ENCODE measurements around the gene GPR132. TPM values are rescaled to one million over a fixed set of nuclear protein-coding genes. Genes with fewer than 3 reads are reported as not detected.

GPR132 gene
- total RNA-seq, 3 donors from 2014 or later (not counting 1 experiment from before 2014, with no cell fraction given), result 18.2 to 30.3 (median 26.7) TPM

DNA sequence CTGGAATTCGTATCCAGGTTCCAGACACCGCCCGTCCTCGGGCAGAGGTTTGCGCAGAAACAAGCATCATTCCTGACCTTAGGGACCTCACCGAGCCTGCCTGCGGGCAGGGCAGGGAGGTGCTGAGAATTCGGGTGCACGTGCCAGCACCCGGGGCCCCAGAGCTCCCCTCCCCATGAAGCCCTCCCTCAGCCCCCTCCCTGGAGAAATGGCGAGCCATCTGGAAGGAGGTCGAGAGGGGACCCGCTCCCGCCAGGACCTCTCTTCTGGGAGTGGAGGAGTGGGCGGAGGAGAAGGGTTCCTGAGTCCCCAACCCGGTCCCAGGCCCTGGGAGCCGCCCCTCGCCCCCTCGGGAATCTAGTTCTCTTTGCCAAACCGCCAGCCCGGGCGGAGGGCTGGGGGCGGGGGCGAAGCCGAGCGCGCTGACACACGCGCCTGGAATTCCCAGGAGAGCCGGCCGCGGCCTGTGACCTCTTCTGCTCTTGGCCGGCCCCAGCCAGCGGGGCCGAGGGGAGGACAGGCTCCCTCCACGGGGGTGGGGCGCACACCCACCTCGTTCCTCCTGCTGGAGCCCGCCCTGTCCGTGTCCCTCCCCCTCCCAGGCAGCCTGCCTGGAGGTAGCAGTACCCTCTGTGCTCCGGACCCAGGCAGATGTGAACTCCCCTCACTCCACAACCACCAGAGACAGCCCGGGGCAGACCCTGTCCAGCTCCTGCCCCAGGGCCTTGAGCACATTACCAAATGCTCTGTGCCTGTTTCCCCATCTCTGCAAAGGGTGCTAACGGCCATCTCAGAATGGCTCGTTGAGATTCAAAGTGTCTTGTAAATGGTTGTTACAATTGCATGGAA, 23.0 kb upstream of the GPR132 start:
- DNase-seq (no peak), ATAC-seq (no peak)
- no peaks in the 10 kb centered on the region for H3K9me3 Mint-ChIP-seq
- Histone ChIP-seq H3K4me3 (ENCODE audit: low read length) (no peak overlapping the region), H3K4me1 (ENCODE audit: control insufficient read depth, insufficient read depth, low read length) (peaks cover 45% of the 10 kb centered on the region), H3K36me3 (ENCODE audit: control insufficient read depth, insufficient read depth, low read length) (no peaks in the 10 kb centered on the region), H3K27ac (ENCODE audit: low read length) (no peak overlapping the region), H3K27me3 (ENCODE audit: control insufficient read depth, insufficient read depth, low read length) (peaks cover 4% of the 10 kb centered on the region), H3K9me3 (ENCODE audit: control insufficient read depth, insufficient read depth, low read length) (no peaks in the 10 kb centered on the region)
- H3K4me1 Mint-ChIP-seq, result peaks cover 7 to 45% of the 10 kb centered on the region in 2 donors
- intact Hi-C loops (cut with micrococcal nuclease), result loop anchor here (2.0 kb wide), 1 partner anchor 23 kb away; the partner anchor contains the start of gene GPR132
- peaks cover 0 to 6% of the 10 kb centered on the region in 2 donors for H3K27me3 Mint-ChIP-seq (ENCODE audit: low read depth in 2 of 2)
- TF ChIP-seq, protein P1, sequence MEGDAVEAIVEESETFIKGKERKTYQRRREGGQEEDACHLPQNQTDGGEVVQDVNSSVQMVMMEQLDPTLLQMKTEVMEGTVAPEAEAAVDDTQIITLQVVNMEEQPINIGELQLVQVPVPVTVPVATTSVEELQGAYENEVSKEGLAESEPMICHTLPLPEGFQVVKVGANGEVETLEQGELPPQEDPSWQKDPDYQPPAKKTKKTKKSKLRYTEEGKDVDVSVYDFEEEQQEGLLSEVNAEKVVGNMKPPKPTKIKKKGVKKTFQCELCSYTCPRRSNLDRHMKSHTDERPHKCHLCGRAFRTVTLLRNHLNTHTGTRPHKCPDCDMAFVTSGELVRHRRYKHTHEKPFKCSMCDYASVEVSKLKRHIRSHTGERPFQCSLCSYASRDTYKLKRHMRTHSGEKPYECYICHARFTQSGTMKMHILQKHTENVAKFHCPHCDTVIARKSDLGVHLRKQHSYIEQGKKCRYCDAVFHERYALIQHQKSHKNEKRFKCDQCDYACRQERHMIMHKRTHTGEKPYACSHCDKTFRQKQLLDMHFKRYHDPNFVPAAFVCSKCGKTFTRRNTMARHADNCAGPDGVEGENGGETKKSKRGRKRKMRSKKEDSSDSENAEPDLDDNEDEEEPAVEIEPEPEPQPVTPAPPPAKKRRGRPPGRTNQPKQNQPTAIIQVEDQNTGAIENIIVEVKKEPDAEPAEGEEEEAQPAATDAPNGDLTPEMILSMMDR (IDR thresholded peaks at IDR 0.05), result no peak
- WGBS (ENCODE audit: insufficient coverage), result 63% methylated on average over 44 of the region's 44 CpGs
- no peaks in the 10 kb centered on the region for H3K36me3 Mint-ChIP-seq
- no peak overlapping the region for H3K27ac Mint-ChIP-seq
- H3K4me3 Mint-ChIP-seq, result peak overlapping the region; percentile 70

DNA sequence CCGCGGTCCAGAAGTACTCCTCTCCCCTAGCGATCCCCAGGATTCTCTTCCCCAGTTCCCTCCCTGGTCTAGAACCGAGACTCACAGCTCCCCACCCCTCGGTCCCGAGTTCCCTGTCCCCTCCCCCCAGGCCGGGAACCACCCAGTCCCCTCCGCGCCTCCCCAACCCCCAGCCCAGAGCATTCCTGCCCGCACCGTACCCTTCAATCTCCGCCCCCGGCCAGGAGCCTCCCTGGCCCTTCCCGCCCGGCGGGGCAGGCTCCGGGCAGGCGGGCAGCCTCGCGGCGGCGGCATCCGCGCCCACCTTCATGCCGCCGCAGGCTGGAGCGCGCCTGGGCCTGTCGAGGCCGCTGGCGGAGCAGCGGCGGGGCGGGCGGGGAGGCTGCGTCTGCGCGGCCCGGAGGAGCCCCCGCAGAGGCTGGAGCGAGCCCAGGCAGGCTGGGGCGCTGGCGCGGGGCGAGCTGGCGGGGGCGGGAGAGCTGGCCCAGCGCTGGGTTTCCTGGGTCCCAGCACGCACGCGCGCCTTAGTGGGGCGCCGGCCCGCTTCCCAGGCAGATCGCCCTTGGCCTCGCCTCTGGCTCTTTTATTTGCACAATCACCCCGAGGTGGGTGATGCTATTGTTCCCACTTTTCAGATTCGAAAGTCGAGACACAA, 22.2 kb upstream of the GPR132 start:
- Histone ChIP-seq H3K27ac (ENCODE audit: low read length) (peak overlapping the region; percentile 57), H3K27me3 (ENCODE audit: control insufficient read depth, insufficient read depth, low read length) (peaks cover 4% of the 10 kb centered on the region), H3K4me3 (ENCODE audit: low read length) (peak overlapping the region; percentile 56), H3K36me3 (ENCODE audit: control insufficient read depth, insufficient read depth, low read length) (no peaks in the 10 kb centered on the region), H3K9me3 (ENCODE audit: control insufficient read depth, insufficient read depth, low read length) (no peaks in the 10 kb centered on the region), H3K4me1 (ENCODE audit: control insufficient read depth, insufficient read depth, low read length) (peaks cover 39% of the 10 kb centered on the region)
- peak overlapping the region; percentile 45 to 81 for H3K27ac Mint-ChIP-seq
- peak overlapping the region; percentile 82 for H3K4me3 Mint-ChIP-seq
- no peaks in the 10 kb centered on the region for H3K9me3 Mint-ChIP-seq
- peak; percentile 4 to 21 (median 17) for ATAC-seq
- intact Hi-C loops (cut with micrococcal nuclease), result loop anchor here (2.0 kb wide), 1 partner anchor 23 kb away; the partner anchor contains the start of gene GPR132
- H3K27me3 Mint-ChIP-seq (ENCODE audit: low read depth in 2 of 2), result peaks cover 0 to 6% of the 10 kb centered on the region in 2 donors
- WGBS (ENCODE audit: insufficient coverage), result 3% methylated on average over 60 of the region's 60 CpGs
- DNase-seq, result peak in 1 of 2 donors; percentile 56
- TF ChIP-seq, protein P1 (IDR thresholded peaks at IDR 0.05), result no peak
- peaks cover 7 to 45% of the 10 kb centered on the region in 2 donors for H3K4me1 Mint-ChIP-seq
- H3K36me3 Mint-ChIP-seq, result no peaks in the 10 kb centered on the region

DNA sequence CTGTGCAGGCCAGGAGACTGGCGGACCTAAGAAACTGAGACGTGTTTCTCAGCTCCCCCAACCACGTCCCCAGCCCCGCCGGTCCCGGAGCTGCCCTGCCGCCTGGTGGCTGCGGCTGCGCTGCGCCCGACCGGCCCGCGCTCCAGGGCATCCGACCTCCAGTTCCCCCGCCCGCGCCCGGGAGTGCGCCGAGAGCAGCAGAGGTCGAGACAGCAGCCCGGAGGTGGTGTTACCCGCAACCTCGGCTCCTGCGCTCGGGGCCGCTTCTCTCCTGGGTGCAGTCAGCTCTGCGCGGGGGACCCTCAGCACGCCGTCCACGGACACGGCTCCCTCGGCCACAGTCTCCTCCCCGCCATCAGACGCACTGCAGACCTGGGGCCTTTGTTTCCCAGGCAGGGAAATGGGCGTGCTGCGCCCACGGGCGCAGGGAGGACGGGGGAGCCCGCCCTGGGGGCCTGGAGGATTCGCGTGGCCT, 21.6 kb upstream of the GPR132 start:
- peak; percentile 84 to 91 for DNase-seq
- Histone ChIP-seq H3K4me1 (ENCODE audit: control insufficient read depth, insufficient read depth, low read length) (peaks cover 42% of the 10 kb centered on the region), H3K36me3 (ENCODE audit: control insufficient read depth, insufficient read depth, low read length) (no peaks in the 10 kb centered on the region), H3K4me3 (ENCODE audit: low read length) (peak overlapping the region; percentile 56), H3K9me3 (ENCODE audit: control insufficient read depth, insufficient read depth, low read length) (no peaks in the 10 kb centered on the region), H3K27ac (ENCODE audit: low read length) (peak overlapping the region; percentile 58), H3K27me3 (ENCODE audit: control insufficient read depth, insufficient read depth, low read length) (peaks cover 4% of the 10 kb centered on the region)
- WGBS (ENCODE audit: insufficient coverage), result under 1% methylated on average over 45 of the region's 45 CpGs
- H3K36me3 Mint-ChIP-seq, result no peaks in the 10 kb centered on the region
- peak; percentile 90 to 94 (median 92) for ATAC-seq
- intact Hi-C loops (cut with micrococcal nuclease), result loop anchor here (2.0 kb wide), 1 partner anchor 22 kb away; the partner anchor contains the start of gene GPR132
- TF ChIP-seq, protein P1 (IDR thresholded peaks at IDR 0.05), result peak; percentile 76
- peak overlapping the region; percentile 45 to 81 for H3K27ac Mint-ChIP-seq
- peaks cover 7 to 45% of the 10 kb centered on the region in 2 donors for H3K4me1 Mint-ChIP-seq
- H3K9me3 Mint-ChIP-seq, result no peaks in the 10 kb centered on the region
- peak overlapping the region; percentile 82 for H3K4me3 Mint-ChIP-seq
- H3K27me3 Mint-ChIP-seq (ENCODE audit: low read depth in 2 of 2), result peaks cover 0 to 6% of the 10 kb centered on the region in 2 donors
